Neural progenitor cell (in vitro differentiated cells): ENCODE measurements around the gene NPAP1. TPM values are rescaled to one million over a fixed set of nuclear protein-coding genes. Genes with fewer than 3 reads are reported as not detected.
"Not testable (repeated sequence)": the region's sequence is repeated elsewhere in the genome, so short reads cannot be mapped to it uniquely, and the experiment has no call there.

Experiments
- DNase-seq: peaks from one replicate; pipeline ENCODE4 v3.0.0-alpha.2; 2016; ENCODE audit warnings: low spot score
- H2AFZ ChIP-seq: fragments of 200-600 bp; sonication (generic); replicated peaks from 2 replicates; pipeline ENCODE4 v1.6.1; 2016; ENCODE audit warnings: antibody characterized with exemption
- H3F3A ChIP-seq: fragments of 200-600 bp; sonication (generic); 2 replicates; pipeline ENCODE4 v1.6.1; 2016; ENCODE audit warnings: antibody characterized with exemption, low read depth
- H3K27ac ChIP-seq: fragments of 200-600 bp; sonication (generic); 2 replicates; pipeline ENCODE4 v1.5.1; 2016; ENCODE audit warnings: mild to moderate bottlenecking
- H3K27me3 ChIP-seq: fragments of 200-600 bp; sonication (generic); 2 replicates; pipeline ENCODE4 v1.6.1; 2016; ENCODE audit warnings: mild to moderate bottlenecking, moderate library complexity
- H3K36me3 ChIP-seq: fragments of 200-600 bp; sonication (generic); 2 replicates; pipeline ENCODE4 v1.5.1; 2016
- H3K4me1 ChIP-seq: fragments of 200-600 bp; sonication (generic); 2 replicates; pipeline ENCODE4 v1.6.1; 2016; ENCODE audit warnings: mixed run types
- H3K4me2 ChIP-seq: fragments of 200-600 bp; sonication (generic); 2 replicates; pipeline ENCODE4 v1.6.1; 2016
- H3K4me3 ChIP-seq: fragments of 200-600 bp; sonication (generic); 2 replicates; pipeline ENCODE4 v1.5.1; 2016
- H3K79me2 ChIP-seq: fragments of 200-600 bp; sonication (generic); 2 replicates; pipeline ENCODE4 v1.6.1; 2016; ENCODE audit warnings: low read depth
- H3K9ac ChIP-seq: fragments of 200-600 bp; sonication (generic); 2 replicates; pipeline ENCODE4 v1.6.1; 2016
- H3K9me3 ChIP-seq: fragments of 200-600 bp; sonication (generic); 2 replicates; pipeline ENCODE4 v1.5.1; 2016; ENCODE audit warnings: low read depth
- H4K20me1 ChIP-seq: fragments of 200-600 bp; sonication (generic); 2 replicates; pipeline ENCODE4 v1.6.1; 2016; ENCODE audit warnings: low read depth
- H3K27ac Mint-ChIP-seq: 3 replicates; pipeline ENCODE4 v1.8.0; 2021; ENCODE audit warnings: mixed read lengths
- H3K27me3 Mint-ChIP-seq: 2 replicates; pipeline ENCODE4 v1.8.0; 2022; ENCODE audit warnings: low read depth, mild to moderate bottlenecking, inconsistent platforms, moderate library complexity, mixed read lengths; ENCODE audit not compliant: insufficient read depth
- H3K36me3 Mint-ChIP-seq: 3 replicates; pipeline ENCODE4 v1.8.0; 2021; ENCODE audit warnings: mixed read lengths
- H3K4me1 Mint-ChIP-seq: 3 replicates; pipeline ENCODE4 v1.8.0; 2021; ENCODE audit warnings: mixed read lengths
- H3K4me3 Mint-ChIP-seq: 3 replicates; pipeline ENCODE4 v1.8.0; 2021; ENCODE audit warnings: mild to moderate bottlenecking, moderate library complexity, mixed read lengths
- H3K9me3 Mint-ChIP-seq: 3 replicates; pipeline ENCODE4 v1.8.0; 2020; ENCODE audit warnings: mixed read lengths
- EZH2 ChIP-seq: fragments of 200-600 bp; sonication (generic); IDR thresholded peaks from 2 replicates; pipeline ENCODE4 v1.6.1; 2017; ENCODE audit warnings: antibody characterized with exemption, mild to moderate bottlenecking, moderate library complexity
- EZH2phosphoT487 ChIP-seq: fragments of 200-600 bp; sonication (generic); IDR thresholded peaks from 2 replicates; pipeline ENCODE4 v1.6.1; 2017; ENCODE audit warnings: antibody characterized with exemption
- total RNA-seq: library from RNA; depleted of rRNA; stranded (reverse); fragments of >200 nt; gene quantifications from 2 replicates; pipeline ENCODE4 v1.2.3, GENCODE V29; 2015; ENCODE audit warnings: low replicate concordance
- TF ChIP-seq, protein P1 (sequence below): fragments of 200-600 bp; sonication (generic); IDR thresholded peaks from 2 replicates; pipeline ENCODE4 v1.5.1; 2017; ENCODE audit warnings: antibody characterized with exemption, mild to moderate bottlenecking

Gene NPAP1, protein sequence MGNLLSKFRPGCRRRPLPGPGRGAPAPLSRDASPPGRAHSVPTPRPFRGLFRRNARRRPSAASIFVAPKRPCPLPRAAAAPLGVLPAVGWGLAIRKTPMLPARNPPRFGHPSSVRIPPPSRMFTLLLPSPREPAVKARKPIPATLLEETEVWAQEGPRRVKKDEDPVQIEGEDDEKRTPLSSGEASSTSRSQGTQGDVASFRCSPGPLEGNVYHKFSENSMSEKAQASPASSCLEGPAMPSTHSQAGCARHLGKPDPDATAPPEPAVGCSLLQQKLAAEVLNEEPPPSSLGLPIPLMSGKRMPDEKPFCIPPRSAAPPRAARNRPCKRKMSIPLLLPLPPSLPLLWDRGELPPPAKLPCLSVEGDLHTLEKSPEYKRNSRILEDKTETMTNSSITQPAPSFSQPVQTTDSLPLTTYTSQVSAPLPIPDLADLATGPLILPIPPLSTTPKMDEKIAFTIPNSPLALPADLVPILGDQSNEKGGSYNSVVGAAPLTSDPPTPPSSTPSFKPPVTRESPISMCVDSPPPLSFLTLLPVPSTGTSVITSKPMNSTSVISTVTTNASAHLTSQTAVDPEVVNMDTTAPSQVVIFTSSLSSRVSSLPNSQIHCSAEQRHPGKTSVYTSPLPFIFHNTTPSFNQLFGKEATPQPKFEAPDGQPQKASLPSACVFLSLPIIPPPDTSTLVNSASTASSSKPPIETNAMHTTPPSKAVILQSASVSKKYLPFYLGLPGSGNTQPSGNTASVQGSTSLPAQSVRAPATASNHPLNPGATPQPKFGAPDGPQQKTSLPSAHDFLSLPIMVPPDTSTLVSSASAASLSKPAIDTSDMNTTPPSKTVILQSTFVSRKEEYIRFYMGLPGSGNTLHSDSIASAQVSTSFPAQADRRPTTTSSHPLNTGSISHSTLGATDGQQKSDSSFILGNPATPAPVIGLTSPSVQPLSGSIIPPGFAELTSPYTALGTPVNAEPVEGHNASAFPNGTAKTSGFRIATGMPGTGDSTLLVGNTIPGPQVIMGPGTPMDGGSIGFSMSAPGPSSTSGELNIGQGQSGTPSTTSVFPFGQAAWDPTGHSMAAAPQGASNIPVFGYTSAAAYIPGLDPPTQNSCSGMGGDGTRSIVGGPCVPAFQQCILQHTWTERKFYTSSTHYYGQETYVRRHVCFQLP
- total RNA-seq = 0.06 TPM in 1 of 2 replicates, not detected in the other

DNA sequence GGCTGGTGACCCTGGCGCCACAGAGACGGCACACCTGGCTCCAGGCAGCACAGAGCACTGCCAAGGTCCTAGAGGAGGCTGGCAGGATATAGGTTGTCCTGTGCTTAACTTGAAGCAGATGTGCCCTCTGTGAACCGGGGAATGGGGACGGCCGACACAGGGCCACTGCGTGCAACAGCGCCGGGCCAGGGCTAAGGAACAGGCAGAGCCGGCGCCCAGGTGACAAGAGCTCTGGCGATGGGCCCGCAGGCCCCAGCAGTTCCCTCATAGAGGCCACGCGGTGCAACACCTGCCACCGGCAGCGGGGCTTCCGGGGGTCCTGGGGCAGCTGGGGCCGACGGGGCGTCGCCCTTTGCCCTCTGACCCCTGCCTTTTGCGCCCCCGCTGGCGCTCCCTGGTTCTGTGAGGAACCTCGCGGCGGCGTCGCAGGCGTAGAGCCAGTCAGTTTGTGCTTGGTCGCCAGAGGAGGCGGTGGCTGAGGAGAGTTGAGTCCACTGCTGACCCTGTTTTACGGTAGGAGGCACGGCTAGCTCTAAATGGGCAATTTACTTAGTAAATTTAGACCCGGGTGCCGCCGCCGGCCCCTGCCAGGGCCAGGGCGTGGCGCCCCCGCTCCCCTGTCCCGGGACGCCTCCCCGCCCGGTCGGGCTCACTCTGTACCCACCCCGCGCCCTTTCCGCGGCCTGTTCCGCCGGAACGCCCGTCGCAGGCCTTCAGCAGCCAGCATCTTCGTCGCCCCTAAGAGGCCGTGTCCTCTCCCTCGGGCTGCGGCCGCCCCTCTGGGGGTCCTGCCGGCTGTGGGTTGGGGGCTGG, at the start of gene NPAP1:
Gene NPAP1 (plus strand): TSS at position 444 of the 813 bp plus-strand sequence. CDS start 93 bp downstream, at position 537.
- no peak within 1 kb of the TSS for H3K27ac Mint-ChIP-seq
- TF ChIP-seq EZH2phosphoT487 (no peak), EZH2 (no peak)
- TF ChIP-seq, protein P1, sequence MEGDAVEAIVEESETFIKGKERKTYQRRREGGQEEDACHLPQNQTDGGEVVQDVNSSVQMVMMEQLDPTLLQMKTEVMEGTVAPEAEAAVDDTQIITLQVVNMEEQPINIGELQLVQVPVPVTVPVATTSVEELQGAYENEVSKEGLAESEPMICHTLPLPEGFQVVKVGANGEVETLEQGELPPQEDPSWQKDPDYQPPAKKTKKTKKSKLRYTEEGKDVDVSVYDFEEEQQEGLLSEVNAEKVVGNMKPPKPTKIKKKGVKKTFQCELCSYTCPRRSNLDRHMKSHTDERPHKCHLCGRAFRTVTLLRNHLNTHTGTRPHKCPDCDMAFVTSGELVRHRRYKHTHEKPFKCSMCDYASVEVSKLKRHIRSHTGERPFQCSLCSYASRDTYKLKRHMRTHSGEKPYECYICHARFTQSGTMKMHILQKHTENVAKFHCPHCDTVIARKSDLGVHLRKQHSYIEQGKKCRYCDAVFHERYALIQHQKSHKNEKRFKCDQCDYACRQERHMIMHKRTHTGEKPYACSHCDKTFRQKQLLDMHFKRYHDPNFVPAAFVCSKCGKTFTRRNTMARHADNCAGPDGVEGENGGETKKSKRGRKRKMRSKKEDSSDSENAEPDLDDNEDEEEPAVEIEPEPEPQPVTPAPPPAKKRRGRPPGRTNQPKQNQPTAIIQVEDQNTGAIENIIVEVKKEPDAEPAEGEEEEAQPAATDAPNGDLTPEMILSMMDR = no peak
- H3K36me3 Mint-ChIP-seq = no peaks in the 10 kb centered on the region
- DNase-seq = no peak
- H3K4me3 Mint-ChIP-seq = no peak within 1 kb of the TSS
- H3K27me3 ChIP-seq = no peaks in the 10 kb centered on the region
- no peaks in the 10 kb centered on the region for H4K20me1 ChIP-seq
- H3K4me1 ChIP-seq = no peaks in the 10 kb centered on the region
- peaks cover 29% of the 10 kb centered on the region for H3K9me3 Mint-ChIP-seq
- H3K27me3 Mint-ChIP-seq = no peaks in the 10 kb centered on the region
- H3K4me1 Mint-ChIP-seq = no peaks in the 10 kb centered on the region
- H3K4me3 ChIP-seq = no peak within 1 kb of the TSS
- no peaks in the 10 kb centered on the region for H3F3A ChIP-seq
- H3K9me3 ChIP-seq = peaks cover 5% of the 10 kb centered on the region
- no peaks in the 10 kb centered on the region for H3K36me3 ChIP-seq
- H2AFZ ChIP-seq = no peak within 1 kb of the TSS
- H3K9ac ChIP-seq = no peak within 1 kb of the TSS
- H3K4me2 ChIP-seq = no peak within 1 kb of the TSS
- H3K27ac ChIP-seq = no peak within 1 kb of the TSS
- no peaks in the 10 kb centered on the region for H3K79me2 ChIP-seq

DNA sequence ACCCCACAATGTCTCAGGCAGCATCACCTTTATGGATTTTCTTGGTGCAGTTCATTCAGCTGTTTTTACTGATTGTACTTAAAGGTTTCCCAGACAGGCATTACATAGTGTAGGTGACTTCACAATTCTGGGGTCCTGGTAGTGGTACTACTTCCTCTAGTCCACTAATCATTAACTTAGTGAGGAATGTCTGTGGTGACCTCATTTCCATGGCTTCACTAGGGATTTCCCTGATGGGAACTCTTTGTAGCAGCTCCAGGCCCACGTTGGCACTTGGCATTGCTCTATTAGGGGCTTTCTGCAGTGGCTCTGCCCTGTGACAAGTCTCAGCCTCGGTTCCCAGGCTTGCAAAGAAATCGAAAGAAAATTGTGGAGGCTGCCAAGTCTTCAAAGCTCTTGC, 48.1 kb upstream of the NPAP1 start:
- Histone ChIP-seq H3K27me3 (no peaks in the 10 kb centered on the region), H3K79me2 (no peaks in the 10 kb centered on the region), H3K4me2 (no peak overlapping the region), H3K27ac (no peak overlapping the region), H3K9me3 (peaks cover 4% of the 10 kb centered on the region), H3K4me1 (no peaks in the 10 kb centered on the region), H3F3A (no peaks in the 10 kb centered on the region), H2AFZ (no peak overlapping the region), H4K20me1 (no peaks in the 10 kb centered on the region), H3K36me3 (no peaks in the 10 kb centered on the region), H3K4me3 (no peak overlapping the region), H3K9ac (no peak overlapping the region)
- no peak overlapping the region for H3K27ac Mint-ChIP-seq
- H3K4me1 Mint-ChIP-seq = no peaks in the 10 kb centered on the region
- TF ChIP-seq, protein P1 = no peak
- TF ChIP-seq EZH2 (no peak), EZH2phosphoT487 (no peak)
- peaks cover 18% of the 10 kb centered on the region for H3K9me3 Mint-ChIP-seq
- no peak overlapping the region for H3K4me3 Mint-ChIP-seq
- H3K36me3 Mint-ChIP-seq = no peaks in the 10 kb centered on the region
- no peak for DNase-seq
- H3K27me3 Mint-ChIP-seq = peaks cover 6% of the 10 kb centered on the region

DNA sequence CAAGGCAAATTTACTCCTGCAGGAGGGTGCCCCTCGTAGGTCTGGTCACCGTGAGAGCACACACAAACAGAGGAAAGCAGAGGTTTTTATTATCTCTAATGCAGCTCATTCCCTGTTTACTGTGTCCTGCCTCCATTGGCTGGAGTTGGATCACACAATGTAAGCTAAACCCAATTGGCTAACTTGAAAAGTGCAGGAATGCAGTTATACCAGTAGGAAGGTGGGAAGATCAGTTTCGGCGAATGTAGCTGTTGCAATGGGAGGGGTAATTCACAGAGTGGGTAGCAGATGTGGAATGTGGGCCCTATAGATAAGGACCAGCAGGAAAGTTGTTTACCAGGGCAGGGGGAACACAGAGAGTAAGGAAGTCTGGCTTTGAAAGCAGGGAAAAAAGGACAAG, 42.5 kb upstream of the NPAP1 start:
- DNase-seq = no peak
- no peak overlapping the region for H3K27ac Mint-ChIP-seq
- H3K27me3 Mint-ChIP-seq = no peaks in the 10 kb centered on the region
- no peaks in the 10 kb centered on the region for H4K20me1 ChIP-seq
- no peaks in the 10 kb centered on the region for H3K36me3 Mint-ChIP-seq
- H3K4me3 ChIP-seq = no peak overlapping the region
- no peaks in the 10 kb centered on the region for H3K79me2 ChIP-seq
- no peaks in the 10 kb centered on the region for H3F3A ChIP-seq
- no peaks in the 10 kb centered on the region for H3K4me1 ChIP-seq
- H3K4me3 Mint-ChIP-seq = no peak overlapping the region
- no peaks in the 10 kb centered on the region for H3K36me3 ChIP-seq
- H2AFZ ChIP-seq = peak overlapping the region; percentile 9
- H3K27ac ChIP-seq = no peak overlapping the region
- no peak overlapping the region for H3K9ac ChIP-seq
- TF ChIP-seq, protein P1 = no peak
- no peak for TF ChIP-seq EZH2phosphoT487
- TF ChIP-seq EZH2 = no peak
- H3K9me3 ChIP-seq = peaks cover 4% of the 10 kb centered on the region
- H3K9me3 Mint-ChIP-seq = peaks cover 31% of the 10 kb centered on the region
- H3K4me2 ChIP-seq = no peak overlapping the region
- no peaks in the 10 kb centered on the region for H3K27me3 ChIP-seq
- no peaks in the 10 kb centered on the region for H3K4me1 Mint-ChIP-seq

DNA sequence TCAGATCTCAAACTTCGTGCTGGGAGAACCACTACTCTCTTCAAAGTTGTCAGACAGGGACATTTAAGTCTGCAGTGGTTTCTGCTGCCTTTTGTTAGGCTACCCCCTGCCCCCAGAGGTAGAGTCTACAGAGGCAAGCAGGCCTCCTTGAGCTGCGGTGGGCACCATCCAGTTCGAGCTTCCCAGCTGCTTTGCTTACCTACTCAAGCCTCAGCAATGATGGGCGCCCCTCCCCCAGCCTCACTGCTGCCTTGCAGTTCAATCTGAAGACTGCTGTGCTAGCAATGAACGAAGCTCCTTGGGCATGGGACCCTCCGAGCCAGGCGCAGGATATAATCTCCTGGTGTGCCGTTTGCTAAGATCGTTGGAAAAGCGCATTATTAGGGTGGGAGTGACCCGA, 36.2 kb upstream of the NPAP1 start:
- not testable (repeated sequence) for H3K4me1 ChIP-seq, H3K79me2 ChIP-seq, H3K27ac ChIP-seq, H4K20me1 ChIP-seq, H3K9ac ChIP-seq, H3K27ac Mint-ChIP-seq, H3K36me3 ChIP-seq, H3K4me3 Mint-ChIP-seq, H3K4me2 ChIP-seq, H3K4me3 ChIP-seq, DNase-seq, H3K4me1 Mint-ChIP-seq, H3K36me3 Mint-ChIP-seq, H3K27me3 ChIP-seq, H2AFZ ChIP-seq, H3F3A ChIP-seq, H3K27me3 Mint-ChIP-seq
- H3K9me3 Mint-ChIP-seq = peaks cover 28% of the 10 kb centered on the region
- peaks cover 13% of the 10 kb centered on the region for H3K9me3 ChIP-seq
